ENCODE measurements around the gene NDUFS7.

DNA sequence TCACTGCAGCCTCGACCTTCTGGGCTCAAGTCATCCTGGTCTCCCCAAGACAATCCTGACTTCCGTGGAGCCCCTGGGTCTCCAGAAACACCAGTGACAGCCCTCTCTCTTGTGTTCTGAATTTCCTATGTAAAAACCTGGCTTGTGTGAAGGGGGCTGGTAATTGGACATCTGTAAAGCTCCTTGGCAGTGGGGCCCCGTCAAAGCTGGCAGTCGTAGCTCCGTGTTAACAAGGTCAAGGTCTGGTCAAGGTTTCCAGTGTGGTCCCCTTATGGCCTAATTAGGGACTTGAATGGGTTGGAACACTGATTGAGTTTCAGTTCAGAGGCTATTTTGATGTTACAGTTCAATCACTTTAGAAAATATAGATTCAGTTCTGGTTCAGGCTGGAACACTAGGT, 32.8 kb upstream of the NDUFS7 start:
- TF ChIP-seq, protein P1, sequence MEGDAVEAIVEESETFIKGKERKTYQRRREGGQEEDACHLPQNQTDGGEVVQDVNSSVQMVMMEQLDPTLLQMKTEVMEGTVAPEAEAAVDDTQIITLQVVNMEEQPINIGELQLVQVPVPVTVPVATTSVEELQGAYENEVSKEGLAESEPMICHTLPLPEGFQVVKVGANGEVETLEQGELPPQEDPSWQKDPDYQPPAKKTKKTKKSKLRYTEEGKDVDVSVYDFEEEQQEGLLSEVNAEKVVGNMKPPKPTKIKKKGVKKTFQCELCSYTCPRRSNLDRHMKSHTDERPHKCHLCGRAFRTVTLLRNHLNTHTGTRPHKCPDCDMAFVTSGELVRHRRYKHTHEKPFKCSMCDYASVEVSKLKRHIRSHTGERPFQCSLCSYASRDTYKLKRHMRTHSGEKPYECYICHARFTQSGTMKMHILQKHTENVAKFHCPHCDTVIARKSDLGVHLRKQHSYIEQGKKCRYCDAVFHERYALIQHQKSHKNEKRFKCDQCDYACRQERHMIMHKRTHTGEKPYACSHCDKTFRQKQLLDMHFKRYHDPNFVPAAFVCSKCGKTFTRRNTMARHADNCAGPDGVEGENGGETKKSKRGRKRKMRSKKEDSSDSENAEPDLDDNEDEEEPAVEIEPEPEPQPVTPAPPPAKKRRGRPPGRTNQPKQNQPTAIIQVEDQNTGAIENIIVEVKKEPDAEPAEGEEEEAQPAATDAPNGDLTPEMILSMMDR (IDR thresholded peaks at IDR 0.05 in 4 of 5, conservative IDR thresholded peaks at IDR 0.05 in 1 of 5) = no peak
- no peak for TF ChIP-seq POLR2A (IDR thresholded peaks at IDR 0.05)
